HCT116 (cell line): ENCODE results near the gene NEUROD2.

Experiments
- CEBPB ChIP-seq: IDR thresholded peaks from 2 replicates; pipeline ENCODE4 v1.6.1; 2012; ENCODE audit warnings: low read depth
- MAX ChIP-seq: IDR thresholded peaks from 2 replicates; pipeline ENCODE4 v1.6.1; 2012
- POLR2A ChIP-seq: IDR thresholded peaks from 2 replicates; pipeline ENCODE4 v1.7.0; 2011; ENCODE audit warnings: borderline replicate concordance; ENCODE audit not compliant: insufficient read depth, insufficient read length; ENCODE audit errors: extremely low read depth
- SRF ChIP-seq: IDR thresholded peaks from 2 replicates; pipeline ENCODE4 v1.6.1; 2012; ENCODE audit warnings: low read depth
- ZNF274 ChIP-seq: fragments of 200-500 bp; sonication (Bioruptor generic); IDR thresholded peaks from 2 replicates; pipeline ENCODE4 v1.6.1; 2014; ENCODE audit warnings: mild to moderate bottlenecking, low read depth, low read length, inconsistent platforms
- TF ChIP-seq, protein P1 (sequence below), 3 experiments: fragments of 200-600 bp in 1 of 3; sonication (generic) in 1 of 3; IDR thresholded peaks in 2 of 3; conservative IDR thresholded peaks in 1 of 3; 2 replicates each; pipeline ENCODE4 v1.5.1; 2012 to 2017; ENCODE audit warnings: low read depth in 2 of 3, low read length in 2 of 3, antibody characterized with exemption in 1 of 3, borderline replicate concordance in 1 of 3, control low read depth in 1 of 3, mild to moderate bottlenecking in 1 of 3, mixed read lengths in 1 of 3, mixed run types in 1 of 3, moderate library complexity in 1 of 3; ENCODE audit not compliant: insufficient read depth in 1 of 3

- no peak for TF ChIP-seq ZNF274
- TF ChIP-seq, protein P1, sequence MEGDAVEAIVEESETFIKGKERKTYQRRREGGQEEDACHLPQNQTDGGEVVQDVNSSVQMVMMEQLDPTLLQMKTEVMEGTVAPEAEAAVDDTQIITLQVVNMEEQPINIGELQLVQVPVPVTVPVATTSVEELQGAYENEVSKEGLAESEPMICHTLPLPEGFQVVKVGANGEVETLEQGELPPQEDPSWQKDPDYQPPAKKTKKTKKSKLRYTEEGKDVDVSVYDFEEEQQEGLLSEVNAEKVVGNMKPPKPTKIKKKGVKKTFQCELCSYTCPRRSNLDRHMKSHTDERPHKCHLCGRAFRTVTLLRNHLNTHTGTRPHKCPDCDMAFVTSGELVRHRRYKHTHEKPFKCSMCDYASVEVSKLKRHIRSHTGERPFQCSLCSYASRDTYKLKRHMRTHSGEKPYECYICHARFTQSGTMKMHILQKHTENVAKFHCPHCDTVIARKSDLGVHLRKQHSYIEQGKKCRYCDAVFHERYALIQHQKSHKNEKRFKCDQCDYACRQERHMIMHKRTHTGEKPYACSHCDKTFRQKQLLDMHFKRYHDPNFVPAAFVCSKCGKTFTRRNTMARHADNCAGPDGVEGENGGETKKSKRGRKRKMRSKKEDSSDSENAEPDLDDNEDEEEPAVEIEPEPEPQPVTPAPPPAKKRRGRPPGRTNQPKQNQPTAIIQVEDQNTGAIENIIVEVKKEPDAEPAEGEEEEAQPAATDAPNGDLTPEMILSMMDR (IDR thresholded peaks at IDR 0.05 in 2 of 3, conservative IDR thresholded peaks at IDR 0.05 in 1 of 3; ENCODE audit: borderline replicate concordance in 1 of 3, insufficient read depth in 1 of 3, low read depth in 2 of 3, low read length in 2 of 3): no peak
- no peak for TF ChIP-seq MAX
- TF ChIP-seq POLR2A: no peak
- TF ChIP-seq SRF: no peak
- TF ChIP-seq CEBPB: no peak
Measured at GRCh38 chr17:39614545-39615157, 6.9 kb upstream of the NEUROD2 start.
